ENCODE measurements around the gene TLCD3A.

GRCh38 chr17:699345-699744 is 33.1 kb upstream of the TLCD3A start:
- TF ChIP-seq GATA2 (IDR thresholded peaks at IDR 0.05; ENCODE audit: low read depth, low read length) = no peak
- no peak for TF ChIP-seq GATA3 (IDR thresholded peaks at IDR 0.05; ENCODE audit: low read depth, low read length)

Data from SH-SY5Y (cell line).